Neural progenitor cell (in vitro differentiated cells): ENCODE measurements around the gene MYH10. TPM values are rescaled to one million over a fixed set of nuclear protein-coding genes. Genes with fewer than 3 reads are reported as not detected.

Source experiments
- DNase-seq: peaks from one replicate; pipeline ENCODE4 v3.0.0-alpha.2; 2016; ENCODE audit warnings: low spot score
- H2AFZ ChIP-seq: fragments of 200-600 bp; sonication (generic); replicated peaks from 2 replicates; pipeline ENCODE4 v1.6.1; 2016; ENCODE audit warnings: antibody characterized with exemption
- H3F3A ChIP-seq: fragments of 200-600 bp; sonication (generic); 2 replicates; pipeline ENCODE4 v1.6.1; 2016; ENCODE audit warnings: antibody characterized with exemption, low read depth
- H3K27ac ChIP-seq: fragments of 200-600 bp; sonication (generic); 2 replicates; pipeline ENCODE4 v1.5.1; 2016; ENCODE audit warnings: mild to moderate bottlenecking
- H3K27me3 ChIP-seq: fragments of 200-600 bp; sonication (generic); 2 replicates; pipeline ENCODE4 v1.6.1; 2016; ENCODE audit warnings: mild to moderate bottlenecking, moderate library complexity
- H3K36me3 ChIP-seq: fragments of 200-600 bp; sonication (generic); 2 replicates; pipeline ENCODE4 v1.5.1; 2016
- H3K4me1 ChIP-seq: fragments of 200-600 bp; sonication (generic); 2 replicates; pipeline ENCODE4 v1.6.1; 2016; ENCODE audit warnings: mixed run types
- H3K4me2 ChIP-seq: fragments of 200-600 bp; sonication (generic); 2 replicates; pipeline ENCODE4 v1.6.1; 2016
- H3K4me3 ChIP-seq: fragments of 200-600 bp; sonication (generic); 2 replicates; pipeline ENCODE4 v1.5.1; 2016
- H3K79me2 ChIP-seq: fragments of 200-600 bp; sonication (generic); 2 replicates; pipeline ENCODE4 v1.6.1; 2016; ENCODE audit warnings: low read depth
- H3K9ac ChIP-seq: fragments of 200-600 bp; sonication (generic); 2 replicates; pipeline ENCODE4 v1.6.1; 2016
- H3K9me3 ChIP-seq: fragments of 200-600 bp; sonication (generic); 2 replicates; pipeline ENCODE4 v1.5.1; 2016; ENCODE audit warnings: low read depth
- H4K20me1 ChIP-seq: fragments of 200-600 bp; sonication (generic); 2 replicates; pipeline ENCODE4 v1.6.1; 2016; ENCODE audit warnings: low read depth
- H3K27ac Mint-ChIP-seq: 3 replicates; pipeline ENCODE4 v1.8.0; 2021; ENCODE audit warnings: mixed read lengths
- H3K27me3 Mint-ChIP-seq: 2 replicates; pipeline ENCODE4 v1.8.0; 2022; ENCODE audit warnings: low read depth, mild to moderate bottlenecking, inconsistent platforms, moderate library complexity, mixed read lengths; ENCODE audit not compliant: insufficient read depth
- H3K36me3 Mint-ChIP-seq: 3 replicates; pipeline ENCODE4 v1.8.0; 2021; ENCODE audit warnings: mixed read lengths
- H3K4me1 Mint-ChIP-seq: 3 replicates; pipeline ENCODE4 v1.8.0; 2021; ENCODE audit warnings: mixed read lengths
- H3K4me3 Mint-ChIP-seq: 3 replicates; pipeline ENCODE4 v1.8.0; 2021; ENCODE audit warnings: mild to moderate bottlenecking, moderate library complexity, mixed read lengths
- H3K9me3 Mint-ChIP-seq: 3 replicates; pipeline ENCODE4 v1.8.0; 2020; ENCODE audit warnings: mixed read lengths
- EZH2 ChIP-seq: fragments of 200-600 bp; sonication (generic); IDR thresholded peaks from 2 replicates; pipeline ENCODE4 v1.6.1; 2017; ENCODE audit warnings: antibody characterized with exemption, mild to moderate bottlenecking, moderate library complexity
- EZH2phosphoT487 ChIP-seq: fragments of 200-600 bp; sonication (generic); IDR thresholded peaks from 2 replicates; pipeline ENCODE4 v1.6.1; 2017; ENCODE audit warnings: antibody characterized with exemption
- total RNA-seq: library from RNA; depleted of rRNA; stranded (reverse); fragments of >200 nt; gene quantifications from 2 replicates; pipeline ENCODE4 v1.2.3, GENCODE V29; 2015; ENCODE audit warnings: low replicate concordance
- TF ChIP-seq, protein P1 (sequence below): fragments of 200-600 bp; sonication (generic); IDR thresholded peaks from 2 replicates; pipeline ENCODE4 v1.5.1; 2017; ENCODE audit warnings: antibody characterized with exemption, mild to moderate bottlenecking

The MYH10 gene
- total RNA-seq, 1 donor from 2014 or later = 213 TPM

DNA sequence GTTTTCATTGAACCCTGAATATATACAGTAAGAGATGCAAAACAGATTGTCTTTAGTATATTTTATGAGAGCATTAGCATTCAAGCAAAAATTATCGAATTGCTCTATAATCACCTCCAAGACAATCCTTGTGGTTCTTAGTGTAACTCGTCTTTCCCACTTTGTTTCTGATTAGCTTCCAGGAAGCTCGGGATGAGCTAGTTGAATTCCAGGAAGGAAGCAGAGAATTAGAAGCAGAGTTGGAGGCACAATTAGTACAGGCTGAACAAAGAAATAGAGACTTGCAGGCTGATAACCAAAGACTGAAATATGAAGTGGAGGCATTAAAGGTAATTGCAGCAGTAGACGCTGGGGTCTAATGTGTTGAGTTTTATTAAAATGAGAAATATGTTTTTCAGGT lies 185.0 kb downstream of the MYH10 start:
- Histone ChIP-seq H3K27me3 (no peaks in the 10 kb centered on the region), H3K4me3 (no peak overlapping the region), H2AFZ (no peak overlapping the region), H4K20me1 (peaks cover 12% of the 10 kb centered on the region), H3K4me1 (peaks cover 8% of the 10 kb centered on the region), H3K9me3 (no peaks in the 10 kb centered on the region), H3K36me3 (peaks cover 14% of the 10 kb centered on the region), H3K27ac (no peak overlapping the region), H3K4me2 (no peak overlapping the region), H3K79me2 (peaks cover 33% of the 10 kb centered on the region), H3K9ac (no peak overlapping the region), H3F3A (peaks cover 11% of the 10 kb centered on the region)
- DNase-seq = no peak
- Mint-ChIP-seq H3K27me3 (no peaks in the 10 kb centered on the region), H3K27ac (no peak overlapping the region), H3K9me3 (no peaks in the 10 kb centered on the region), H3K4me3 (no peak overlapping the region), H3K4me1 (peaks cover 28% of the 10 kb centered on the region), H3K36me3 (peaks cover 14% of the 10 kb centered on the region)
- TF ChIP-seq, protein P1, sequence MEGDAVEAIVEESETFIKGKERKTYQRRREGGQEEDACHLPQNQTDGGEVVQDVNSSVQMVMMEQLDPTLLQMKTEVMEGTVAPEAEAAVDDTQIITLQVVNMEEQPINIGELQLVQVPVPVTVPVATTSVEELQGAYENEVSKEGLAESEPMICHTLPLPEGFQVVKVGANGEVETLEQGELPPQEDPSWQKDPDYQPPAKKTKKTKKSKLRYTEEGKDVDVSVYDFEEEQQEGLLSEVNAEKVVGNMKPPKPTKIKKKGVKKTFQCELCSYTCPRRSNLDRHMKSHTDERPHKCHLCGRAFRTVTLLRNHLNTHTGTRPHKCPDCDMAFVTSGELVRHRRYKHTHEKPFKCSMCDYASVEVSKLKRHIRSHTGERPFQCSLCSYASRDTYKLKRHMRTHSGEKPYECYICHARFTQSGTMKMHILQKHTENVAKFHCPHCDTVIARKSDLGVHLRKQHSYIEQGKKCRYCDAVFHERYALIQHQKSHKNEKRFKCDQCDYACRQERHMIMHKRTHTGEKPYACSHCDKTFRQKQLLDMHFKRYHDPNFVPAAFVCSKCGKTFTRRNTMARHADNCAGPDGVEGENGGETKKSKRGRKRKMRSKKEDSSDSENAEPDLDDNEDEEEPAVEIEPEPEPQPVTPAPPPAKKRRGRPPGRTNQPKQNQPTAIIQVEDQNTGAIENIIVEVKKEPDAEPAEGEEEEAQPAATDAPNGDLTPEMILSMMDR = no peak
- TF ChIP-seq EZH2phosphoT487 = no peak
- no peak for TF ChIP-seq EZH2

DNA sequence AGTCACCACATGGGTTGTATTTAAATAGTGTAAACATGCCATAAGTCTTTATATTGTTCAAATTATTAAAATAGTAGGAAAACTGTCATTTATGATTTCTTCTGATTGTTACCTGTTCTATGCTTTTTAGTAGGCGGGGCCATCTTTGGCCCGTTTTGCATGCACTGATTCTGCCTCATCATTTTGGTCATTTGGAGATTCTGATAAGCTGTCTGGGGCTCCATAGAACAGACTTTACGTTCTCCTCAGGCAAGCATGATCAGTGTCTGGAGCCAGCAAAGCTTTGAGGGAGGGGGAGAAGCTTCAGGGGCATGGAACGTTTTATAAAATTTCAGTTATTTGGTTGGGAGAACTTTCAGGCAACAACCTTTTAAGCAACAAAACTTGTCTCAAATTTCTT lies 186.0 kb downstream of the MYH10 start:
- no peak for DNase-seq
- Histone ChIP-seq H4K20me1 (peaks cover 16% of the 10 kb centered on the region), H3F3A (peaks cover 11% of the 10 kb centered on the region), H3K79me2 (peaks cover 44% of the 10 kb centered on the region), H3K36me3 (peaks cover 11% of the 10 kb centered on the region), H3K4me1 (peaks cover 8% of the 10 kb centered on the region), H3K9ac (no peak overlapping the region), H3K9me3 (no peaks in the 10 kb centered on the region), H3K27ac (no peak overlapping the region), H2AFZ (no peak overlapping the region), H3K27me3 (no peaks in the 10 kb centered on the region), H3K4me2 (no peak overlapping the region), H3K4me3 (no peak overlapping the region)
- TF ChIP-seq EZH2phosphoT487 (no peak), EZH2 (no peak)
- TF ChIP-seq, protein P1 = no peak
- Mint-ChIP-seq H3K9me3 (no peaks in the 10 kb centered on the region), H3K36me3 (peaks cover 16% of the 10 kb centered on the region), H3K4me3 (no peak overlapping the region), H3K4me1 (peaks cover 32% of the 10 kb centered on the region), H3K27me3 (peaks cover 2% of the 10 kb centered on the region), H3K27ac (no peak overlapping the region)

DNA sequence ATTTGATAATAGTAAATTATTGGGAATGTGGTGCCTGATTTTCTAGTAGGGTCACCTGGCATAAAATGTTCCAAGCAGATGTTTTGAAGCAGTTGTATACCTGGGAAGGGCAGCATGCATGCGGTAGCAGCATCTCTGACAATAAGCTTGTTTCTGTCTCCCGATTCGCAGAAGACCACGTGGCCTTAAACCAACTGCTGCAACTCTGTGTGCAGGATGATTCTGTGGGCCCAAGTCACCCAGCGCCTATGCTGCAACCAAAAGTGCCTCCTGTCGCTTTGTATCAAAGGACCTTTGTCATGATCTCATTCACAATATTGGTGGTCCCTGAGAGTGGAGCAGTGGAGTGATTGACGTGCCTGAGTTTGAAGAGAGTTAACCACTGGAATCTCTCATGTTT lies 186.8 kb downstream of the MYH10 start:
- Mint-ChIP-seq H3K4me3 (no peak overlapping the region), H3K36me3 (peaks cover 15% of the 10 kb centered on the region), H3K4me1 (peaks cover 32% of the 10 kb centered on the region), H3K27me3 (peaks cover 2% of the 10 kb centered on the region), H3K9me3 (no peaks in the 10 kb centered on the region), H3K27ac (no peak overlapping the region)
- Histone ChIP-seq H3K4me1 (peaks cover 8% of the 10 kb centered on the region), H3K36me3 (peaks cover 11% of the 10 kb centered on the region), H2AFZ (no peak overlapping the region), H3K27me3 (no peaks in the 10 kb centered on the region), H3K4me3 (no peak overlapping the region), H3F3A (peaks cover 11% of the 10 kb centered on the region), H4K20me1 (peaks cover 17% of the 10 kb centered on the region), H3K9ac (no peak overlapping the region), H3K27ac (peak overlapping the region; percentile 46), H3K9me3 (no peaks in the 10 kb centered on the region), H3K4me2 (no peak overlapping the region), H3K79me2 (peaks cover 51% of the 10 kb centered on the region)
- DNase-seq = no peak
- TF ChIP-seq EZH2phosphoT487 = no peak
- no peak for TF ChIP-seq EZH2
- TF ChIP-seq, protein P1 = no peak
